Common myeloid progenitor, CD34-positive (primary cell): ENCODE data around the gene TLK2.
A peak's percentile ranks its signal among the peaks of the same experiment; 100 is the strongest.
"Not testable (repeated sequence)": the region's sequence is repeated elsewhere in the genome, so short reads cannot be mapped to it uniquely, and the experiment has no call there.

Experiments used
- CTCF ChIA-PET: fragments of 350-600 bp; sonication (Branson Sonifier 250); formaldehyde crosslinking; loops from one replicate; lab custom pipeline; 2021; ENCODE audit warnings: antibody characterized with exemption; lab: Charles Lee
- POLR2A ChIA-PET: fragments of 350-600 bp; sonication (Branson Sonifier 250); formaldehyde crosslinking; loops from one replicate; lab custom pipeline; 2021; ENCODE audit warnings: antibody characterized with exemption; lab: Charles Lee
- DNase-seq, 3 donors: peaks; one replicate each; pipeline versions ENCODE4 v3.0.0 to v3.0.0-alpha.2; 2013
- H3K27ac ChIP-seq, 2 experiments: 1 replicate in 1 of 2; 2 replicates in 1 of 2; pipeline ENCODE4 v1.7.0; 2013; ENCODE audit warnings: inconsistent platforms in 2 of 2, low read length in 2 of 2, mild to moderate bottlenecking in 2 of 2, low read depth in 1 of 2, moderate library complexity in 1 of 2; ENCODE audit not compliant: severe bottlenecking in 2 of 2, insufficient read depth in 1 of 2, poor library complexity in 1 of 2
- H3K27me3 ChIP-seq, 5 experiments: replicated peaks in 2 of 5; 1 replicate in 3 of 5; 2 replicates in 2 of 5; pipeline versions ENCODE4 v1.6.1 to v1.7.0; 2013; ENCODE audit warnings: low read length in 4 of 5, mild to moderate bottlenecking in 2 of 5, moderate library complexity in 2 of 5, inconsistent platforms in 1 of 5; ENCODE audit not compliant: insufficient read depth in 5 of 5, control insufficient read depth in 4 of 5
- H3K36me3 ChIP-seq, 4 experiments: 1 replicate in 2 of 4; 2 replicates in 2 of 4; pipeline versions ENCODE4 v1.6.1 to v1.7.0; 2013; ENCODE audit warnings: low read length in 3 of 4, control low read depth in 1 of 4, mild to moderate bottlenecking in 1 of 4; ENCODE audit not compliant: control insufficient read depth in 4 of 4, insufficient read depth in 4 of 4
- H3K4me1 ChIP-seq, 4 experiments: 1 replicate in 3 of 4; 2 replicates in 1 of 4; pipeline versions ENCODE4 v1.6.1 to v1.7.1; 2013; ENCODE audit warnings: low read length in 3 of 4, mild to moderate bottlenecking in 3 of 4, control low read depth in 1 of 4, inconsistent platforms in 1 of 4, moderate library complexity in 1 of 4; ENCODE audit not compliant: control insufficient read depth in 4 of 4, insufficient read depth in 4 of 4; ENCODE audit errors: control extremely low read depth in 1 of 4
- H3K4me3 ChIP-seq, 7 experiments: 1 replicate in 4 of 7; 2 replicates in 3 of 7; pipeline versions ENCODE4 v1.5.1 to v1.7.0; 2013; ENCODE audit warnings: mild to moderate bottlenecking in 7 of 7, low read length in 6 of 7, moderate library complexity in 6 of 7, inconsistent platforms in 2 of 7, low read depth in 2 of 7, control low read depth in 1 of 7; ENCODE audit not compliant: insufficient read depth in 4 of 7, control insufficient read depth in 1 of 7; ENCODE audit errors: extremely low read depth in 1 of 7
- H3K9me3 ChIP-seq, 5 experiments: 1 replicate in 4 of 5; 2 replicates in 1 of 5; pipeline versions ENCODE4 v1.6.1 to v1.7.1; 2013; ENCODE audit warnings: low read length in 4 of 5, mild to moderate bottlenecking in 2 of 5, inconsistent platforms in 1 of 5, low read depth in 1 of 5, moderate library complexity in 1 of 5; ENCODE audit not compliant: control insufficient read depth in 4 of 5, insufficient read depth in 2 of 5; ENCODE audit errors: control extremely low read depth in 1 of 5
- WGBS: methylation state at CpG from one replicate; pipeline ENCODE4 v1.1.5; 2013; ENCODE audit not compliant: insufficient coverage; 5-methylcytosine and 5-hydroxymethylcytosine counted together

TLK2 gene

DNA sequence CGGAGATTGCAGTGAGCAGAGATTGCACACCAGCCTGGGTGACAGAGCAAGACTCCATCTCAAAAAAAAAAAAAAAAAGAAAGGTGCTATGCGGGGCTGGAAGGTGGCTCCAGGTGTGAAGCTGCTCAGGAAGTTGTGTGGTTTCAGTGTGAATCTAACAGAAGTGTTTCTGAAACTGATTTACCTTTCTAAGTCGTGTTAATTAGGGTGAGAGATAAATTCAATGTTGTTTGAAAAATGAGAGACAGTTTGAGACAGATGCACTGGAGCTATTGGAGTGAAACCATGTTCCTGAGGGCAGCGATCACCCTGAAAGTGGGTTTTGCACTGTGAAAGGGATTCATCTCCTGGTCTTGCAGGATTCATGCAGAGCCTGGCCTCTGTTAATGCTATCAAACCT is 25.0 kb upstream of the TLK2 start:
- H3K27me3 ChIP-seq, H3K27ac ChIP-seq, H3K36me3 ChIP-seq, POLR2A ChIA-PET, H3K4me3 ChIP-seq, DNase-seq, H3K4me1 ChIP-seq, H3K9me3 ChIP-seq, CTCF ChIA-PET: not testable (repeated sequence)
- 63% methylated on average over 1 of the region's 4 CpGs for WGBS

DNA sequence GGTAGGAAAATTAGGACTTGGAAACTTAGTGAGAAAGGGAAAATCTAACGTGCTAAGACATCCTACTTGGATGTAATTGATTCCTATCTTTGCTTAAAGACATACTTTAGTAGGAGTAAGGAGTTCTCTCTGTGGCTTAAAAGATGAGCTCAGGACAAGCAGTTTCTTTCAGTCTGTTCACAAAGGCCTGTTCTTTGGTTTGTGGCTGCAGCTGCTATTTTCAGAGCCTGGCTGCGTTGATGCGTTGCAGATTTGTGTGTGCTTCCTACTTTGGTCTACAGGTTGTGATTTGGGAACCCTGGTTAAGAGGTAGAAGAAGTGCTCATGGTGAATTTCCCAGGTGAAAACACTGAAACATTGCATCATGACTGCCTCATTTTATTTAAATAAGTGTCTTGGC is 24.5 kb upstream of the TLK2 start:
- H3K36me3 ChIP-seq, POLR2A ChIA-PET, CTCF ChIA-PET, H3K4me3 ChIP-seq, H3K9me3 ChIP-seq, DNase-seq, H3K27me3 ChIP-seq, H3K27ac ChIP-seq, H3K4me1 ChIP-seq: not testable (repeated sequence)
- no CpG with 5 or more reads among the region's 3 CpGs for WGBS

GRCh38 chr17:62456016-62456415 is 22.6 kb upstream of the TLK2 start:
- WGBS = 97% methylated on average over 5 of the region's 7 CpGs

GRCh38 chr17:62458483-62458882 is 20.1 kb upstream of the TLK2 start:
- H3K4me3 ChIP-seq, H3K27me3 ChIP-seq, DNase-seq, POLR2A ChIA-PET, H3K27ac ChIP-seq, H3K4me1 ChIP-seq, CTCF ChIA-PET, H3K36me3 ChIP-seq, H3K9me3 ChIP-seq: not testable (repeated sequence)
- 79% methylated on average over 6 of the region's 10 CpGs for WGBS

More at GRCh38 chr17:62456016-62456415, 22.6 kb upstream of the TLK2 start:
- ChIA-PET POLR2A (no interaction called here), CTCF (interaction anchor here (0.9 kb wide), 1 partner anchor 35 kb away, joined by 3 read pairs; no protein-coding TSS in a partner anchor)
- Histone ChIP-seq H3K4me3 (no peak overlapping the region), H3K27me3 (no peaks in the 10 kb centered on the region), H3K36me3 (no peaks in the 10 kb centered on the region), H3K9me3 (no peaks in the 10 kb centered on the region), H3K4me1 (no peaks in the 10 kb centered on the region), H3K27ac (no peak overlapping the region)
- DNase-seq = no peak

DNA sequence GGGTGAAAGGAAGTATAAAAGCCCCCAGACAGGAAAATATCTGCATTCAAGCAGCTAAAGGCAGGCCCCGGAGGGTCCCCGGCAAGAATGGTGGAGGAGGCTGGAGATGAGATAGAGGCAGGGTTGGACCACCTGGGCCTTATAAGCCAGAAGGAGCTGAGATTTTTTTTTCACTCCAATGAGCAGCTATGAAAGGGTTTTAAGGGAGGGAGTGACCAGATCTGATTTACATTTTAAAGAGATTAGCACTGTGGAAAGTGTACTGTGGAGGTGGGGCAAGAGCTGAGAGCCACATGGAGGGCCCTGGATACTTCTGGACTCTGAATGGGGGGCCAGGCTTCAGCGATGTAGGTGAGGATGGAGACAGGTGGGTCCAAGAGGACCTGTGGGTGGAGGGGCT is 14.2 kb upstream of the TLK2 start:
- H3K36me3 ChIP-seq, H3K4me3 ChIP-seq, DNase-seq, H3K9me3 ChIP-seq, H3K27me3 ChIP-seq, POLR2A ChIA-PET, CTCF ChIA-PET, H3K27ac ChIP-seq, H3K4me1 ChIP-seq: not testable (repeated sequence)
- WGBS = 90% methylated on average over 2 of the region's 3 CpGs

DNA sequence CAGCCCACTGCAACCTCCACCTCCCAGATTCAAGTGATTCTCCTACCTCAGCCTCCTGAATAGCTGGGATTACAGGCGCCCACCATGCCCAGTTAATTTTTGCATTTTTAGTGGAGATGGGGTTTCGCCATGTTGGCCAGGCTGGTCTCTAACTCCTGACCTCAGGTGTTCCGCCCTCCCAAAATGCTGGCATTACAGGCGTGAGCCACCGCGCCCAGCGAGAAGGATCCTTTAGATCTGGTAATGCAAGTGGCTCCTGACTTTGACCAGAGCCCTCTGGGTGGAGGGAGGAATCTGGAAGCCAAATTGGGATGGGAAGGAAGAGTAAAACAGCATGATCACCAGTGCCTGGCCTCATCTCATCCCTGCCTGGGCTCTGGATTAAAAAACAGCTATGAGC is 13.4 kb upstream of the TLK2 start:
- H3K4me3 ChIP-seq, H3K4me1 ChIP-seq, POLR2A ChIA-PET, H3K27me3 ChIP-seq, H3K27ac ChIP-seq, DNase-seq, H3K36me3 ChIP-seq, H3K9me3 ChIP-seq: not testable (repeated sequence)
- 92% methylated on average over 7 of the region's 7 CpGs for WGBS
- CTCF ChIA-PET = interaction anchor here (0.7 kb wide), 1 partner anchor 43 kb away, joined by 3 read pairs; no protein-coding TSS in a partner anchor

GRCh38 chr17:62470666-62471379 is 7.8 kb upstream of the TLK2 start:
- CTCF ChIA-PET, H3K27ac ChIP-seq, H3K4me1 ChIP-seq, H3K36me3 ChIP-seq, POLR2A ChIA-PET, H3K27me3 ChIP-seq, H3K9me3 ChIP-seq, H3K4me3 ChIP-seq: not testable (repeated sequence)
- WGBS = 60% methylated on average over 3 of the region's 8 CpGs
- DNase-seq = peak; percentile 56 to 93 (median 91)
